NCI-H2029 (cell line): ENCODE data around the gene HACD2.

Source experiments
- DNase-seq: peaks from one replicate; lab custom pipeline; 2025; lab: John Stamatoyannopoulos, UW

HACD2 gene

DNA sequence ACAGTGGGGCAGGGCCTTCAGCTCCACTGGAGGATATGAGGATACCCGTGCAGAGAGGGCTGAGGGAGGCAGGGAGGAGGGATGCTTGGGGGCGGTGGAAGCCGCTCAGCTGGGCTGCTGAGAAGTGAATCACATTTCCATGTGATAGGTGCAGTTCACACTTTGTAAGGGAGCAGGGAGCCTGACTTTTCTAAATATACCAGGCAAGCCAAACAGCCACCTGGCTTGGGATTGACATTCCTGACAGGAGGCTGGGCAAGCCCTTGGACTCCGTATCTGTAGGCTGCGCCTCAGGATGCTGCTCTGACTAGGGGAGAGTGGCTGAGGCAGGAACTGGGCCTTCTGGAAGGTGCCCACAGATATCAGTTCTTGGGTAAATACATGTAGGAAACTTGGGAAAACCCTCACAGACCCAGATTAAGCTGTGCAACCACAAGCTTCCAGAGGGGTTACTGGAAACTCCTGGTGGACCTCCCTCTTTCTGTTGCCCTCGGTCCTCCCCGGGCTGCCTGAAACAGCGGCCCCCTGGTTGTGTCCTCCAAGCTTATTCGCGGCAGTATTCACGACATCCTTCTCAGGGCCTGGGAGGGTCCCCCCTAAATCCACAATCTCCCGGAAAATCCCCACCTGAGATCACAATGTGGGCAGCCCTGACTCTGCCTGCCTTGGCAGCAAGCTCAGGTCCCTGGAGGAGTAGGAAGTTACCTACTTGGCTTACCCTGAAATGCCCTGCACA is 103.0 kb downstream of the HACD2 start:
- no peak for DNase-seq

DNA sequence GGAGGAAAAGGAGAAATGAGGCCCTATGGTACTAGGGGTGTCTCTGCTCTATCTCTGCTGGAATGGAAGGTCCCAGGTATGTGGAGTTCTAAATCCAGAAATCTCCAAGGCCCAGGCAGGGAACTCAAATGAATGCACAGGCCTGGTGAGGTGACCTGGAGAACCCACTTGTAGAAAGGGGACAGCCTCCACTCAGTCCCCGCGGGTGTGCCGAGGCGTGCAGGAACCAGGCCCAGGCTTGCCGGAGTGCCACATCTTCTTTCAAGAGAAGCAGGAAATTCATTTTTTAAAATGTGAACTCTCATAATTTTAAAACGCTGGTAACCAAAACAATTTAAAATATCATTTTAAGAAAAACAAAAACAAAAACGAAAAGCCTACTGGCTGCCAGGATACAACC is 103.8 kb downstream of the HACD2 start:
- DNase-seq: no peak

DNA sequence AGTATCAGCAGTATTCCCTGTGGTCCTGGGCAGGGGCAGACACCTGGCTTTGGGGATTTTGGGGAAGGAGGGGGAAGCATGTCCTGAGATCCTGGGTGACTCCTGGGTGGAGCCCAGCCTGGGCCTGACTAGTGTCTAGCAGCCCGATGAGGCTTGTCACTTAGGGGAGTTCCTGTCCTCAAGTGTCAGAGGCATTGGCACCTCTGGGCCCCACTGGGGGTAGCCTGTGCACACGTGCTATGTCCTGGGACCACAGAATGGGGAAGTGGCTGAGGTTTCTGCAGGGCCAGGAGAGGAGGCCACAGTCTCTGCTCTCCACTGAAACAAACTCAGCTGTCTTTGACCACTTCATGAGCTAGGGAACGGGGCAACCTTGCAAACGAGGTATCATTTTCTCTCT is 104.4 kb downstream of the HACD2 start:
- DNase-seq: no peak

DNA sequence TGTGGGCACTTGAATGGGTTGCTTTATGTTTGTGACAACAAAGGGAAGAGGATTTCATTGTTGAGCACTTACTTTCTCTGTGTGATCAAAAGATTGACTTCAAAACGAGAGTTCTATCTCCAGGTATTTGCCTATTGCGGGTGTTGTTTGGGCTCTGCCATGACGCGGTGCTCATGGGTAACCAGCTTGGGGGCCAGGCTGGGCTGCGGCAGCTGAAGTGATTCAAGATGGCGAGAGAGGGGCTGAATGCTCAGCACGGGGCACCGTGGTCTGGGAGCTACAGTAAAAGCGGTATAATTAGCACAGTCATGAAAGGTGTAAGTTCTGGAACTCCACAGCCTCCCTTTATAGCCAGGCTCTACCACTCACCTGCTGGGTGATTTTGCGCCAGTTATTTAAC is 105.0 kb downstream of the HACD2 start:
- DNase-seq: no peak

DNA sequence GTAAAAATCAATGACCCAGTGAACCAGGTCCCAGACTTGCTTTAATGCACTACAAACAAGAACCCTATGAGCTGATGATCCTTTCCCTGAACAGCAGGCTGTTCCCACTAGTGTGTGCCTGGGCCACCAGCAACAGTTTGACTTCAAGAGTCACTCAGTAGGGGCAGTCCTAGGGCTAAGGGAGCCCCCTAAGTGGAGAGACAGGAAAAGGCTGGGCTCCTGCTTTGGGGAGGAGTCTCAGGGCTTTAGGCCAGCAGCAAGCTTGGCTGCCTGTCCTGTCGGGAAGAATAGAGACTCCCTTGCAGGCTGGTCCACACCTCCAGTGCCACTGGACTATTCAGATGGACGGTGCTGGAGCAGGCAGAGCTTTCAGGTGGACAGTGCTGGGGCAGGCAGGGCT is 106.5 kb downstream of the HACD2 start:
- no peak for DNase-seq

DNA sequence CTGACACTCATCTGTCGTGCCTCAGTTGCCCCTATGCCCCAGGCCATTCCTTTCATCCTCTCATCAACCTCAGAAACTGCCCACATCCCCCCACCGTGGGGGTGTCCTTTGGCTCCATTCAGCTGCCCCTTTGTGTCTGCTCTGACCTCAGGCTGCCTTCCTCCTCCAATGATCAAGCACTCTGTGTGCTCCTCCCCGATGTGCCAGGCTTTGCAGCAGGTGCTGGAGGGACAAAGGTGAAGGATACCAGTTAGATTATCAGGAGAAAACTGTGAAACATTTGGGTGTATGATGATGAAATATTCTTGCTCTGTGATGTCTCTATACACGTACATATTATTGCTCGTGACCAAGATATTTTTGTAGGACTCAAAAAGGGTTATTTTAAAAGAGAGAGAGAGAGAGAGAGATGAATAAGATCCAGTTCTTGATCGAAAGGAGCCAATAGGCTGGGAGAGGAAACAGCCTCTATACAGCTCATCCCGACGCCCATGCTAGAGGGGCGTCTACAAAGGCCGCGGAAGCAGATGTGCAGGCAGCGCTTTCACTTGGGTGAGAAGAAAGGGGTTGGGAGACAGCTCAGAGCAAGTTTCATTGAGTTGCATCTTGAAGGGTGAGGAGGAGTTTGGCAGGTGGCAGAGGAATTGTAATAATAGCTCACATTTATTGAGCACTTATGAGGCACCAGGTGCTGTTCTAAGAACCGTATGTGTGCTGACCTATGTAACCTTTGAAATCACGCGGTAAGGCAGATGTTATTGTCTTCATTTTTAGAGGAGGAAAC is 107.7 kb downstream of the HACD2 start:
- no peak for DNase-seq

GRCh38 chr3:123475786-123476185 is 109.1 kb downstream of the HACD2 start:
- DNase-seq: no peak

GRCh38 chr3:123471106-123471505 is 113.7 kb downstream of the HACD2 start:
- no peak for DNase-seq

- no peak for DNase-seq
Measured at GRCh38 chr3:123469323-123469995, 115.4 kb downstream of the HACD2 start.

- DNase-seq: no peak
Measured at GRCh38 chr3:123467046-123467445, 117.8 kb downstream of the HACD2 start.

- DNase-seq: no peak
Measured at GRCh38 chr3:123464211-123464610, 120.6 kb downstream of the HACD2 start.

DNA sequence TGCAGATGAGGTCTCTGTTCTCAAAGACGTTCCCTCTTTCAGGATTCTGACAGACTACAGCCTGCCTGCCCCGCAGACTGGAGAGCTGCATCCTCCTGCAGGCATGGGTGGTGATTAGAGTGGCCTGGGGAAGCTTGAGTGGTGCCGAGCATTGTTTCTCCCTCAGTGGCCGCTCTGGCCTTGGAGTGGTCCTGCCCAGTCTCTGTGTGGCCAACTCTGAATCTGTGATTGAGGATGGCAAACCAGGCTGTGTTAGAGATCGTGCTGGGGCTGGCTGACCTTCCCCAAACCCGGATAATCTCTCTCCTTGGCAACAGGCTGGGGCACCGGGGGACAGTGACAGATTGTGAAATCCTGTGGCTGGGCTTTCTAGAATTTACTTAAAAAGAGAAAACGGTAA is 125.0 kb downstream of the HACD2 start:
- no peak for DNase-seq

DNA sequence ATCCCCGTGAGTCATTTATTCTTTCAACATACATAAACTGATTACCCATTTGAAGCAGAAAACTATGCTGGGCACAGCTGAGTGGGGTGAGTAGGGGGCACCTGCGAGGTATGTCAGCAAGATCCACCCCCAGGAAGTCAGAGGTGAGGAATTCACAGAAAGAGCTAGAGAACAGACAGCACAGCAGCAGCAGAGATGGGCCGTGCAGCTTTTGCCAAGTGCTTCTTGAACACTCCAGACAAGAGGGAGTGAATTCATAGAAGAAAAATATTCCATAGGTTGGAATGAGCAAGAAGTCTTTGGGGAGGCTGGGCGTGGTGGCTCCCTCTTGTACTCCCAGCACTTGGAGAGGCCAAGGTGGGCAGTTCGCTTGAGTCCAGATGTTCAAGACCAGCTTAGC is 126.6 kb downstream of the HACD2 start:
- no peak for DNase-seq

GRCh38 chr3:123457841-123458240 is 127.0 kb downstream of the HACD2 start:
- no peak for DNase-seq

GRCh38 chr3:123453675-123454074 is 131.2 kb downstream of the HACD2 start:
- DNase-seq: no peak

DNA sequence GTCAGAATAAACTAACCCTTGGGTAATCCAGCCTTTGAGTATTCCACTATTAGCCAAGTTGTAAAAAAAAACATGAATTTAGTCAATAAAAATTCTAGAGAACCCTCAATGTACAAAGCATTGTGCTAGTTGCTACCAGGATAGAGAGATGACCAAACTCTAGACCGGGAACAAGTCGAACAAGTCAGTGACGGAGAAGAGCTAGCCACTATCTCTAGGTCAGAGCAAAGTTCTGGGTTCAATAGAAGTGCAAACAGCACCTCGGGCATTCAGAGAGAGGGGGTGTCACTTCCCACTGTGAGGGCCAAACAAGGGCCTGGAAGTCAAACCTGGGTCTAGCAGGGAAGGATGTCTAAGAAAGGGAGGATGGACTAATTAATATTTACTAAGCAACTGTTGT is 133.7 kb downstream of the HACD2 start:
- no peak for DNase-seq

GRCh38 chr3:123449997-123450604 is 134.8 kb downstream of the HACD2 start:
- DNase-seq: no peak

- no peak for DNase-seq
Measured at GRCh38 chr3:123449102-123449996, 135.5 kb downstream of the HACD2 start.

DNA sequence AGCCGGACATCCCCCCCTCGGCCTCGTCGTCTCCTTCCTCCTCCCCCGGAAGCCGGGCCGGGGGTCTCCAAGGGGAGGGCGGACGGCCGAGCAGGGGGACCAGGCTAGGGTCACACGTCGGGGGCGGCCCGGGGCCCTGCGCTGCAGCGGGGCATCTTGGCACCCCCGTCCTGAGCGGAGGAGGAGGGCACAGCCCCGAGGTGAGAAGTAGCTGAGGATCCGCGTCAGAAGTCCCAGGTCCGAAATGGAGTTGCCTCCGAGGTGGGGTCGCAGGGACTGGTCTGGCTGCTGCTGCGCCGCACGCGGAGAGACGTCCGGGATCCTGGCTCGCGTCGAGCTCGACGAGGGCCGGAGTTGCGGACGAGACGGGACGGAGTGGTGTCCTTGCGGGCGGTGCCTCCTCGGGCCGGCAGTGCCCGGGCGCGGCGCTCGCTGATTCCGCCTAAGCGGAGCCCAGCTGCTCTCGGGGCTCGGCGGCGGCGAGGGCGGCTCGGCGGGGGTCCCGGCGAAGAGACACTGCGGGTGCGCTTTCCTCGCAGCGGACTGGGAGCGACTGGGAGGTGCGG is 136.2 kb downstream of the HACD2 start, which contains the start of gene ADCY5:
ADCY5 (minus strand) TSS at position 555 of the 566 bp plus-strand sequence; CDS start at position 10, 545 bp downstream.
- DNase-seq: no peak

DNA sequence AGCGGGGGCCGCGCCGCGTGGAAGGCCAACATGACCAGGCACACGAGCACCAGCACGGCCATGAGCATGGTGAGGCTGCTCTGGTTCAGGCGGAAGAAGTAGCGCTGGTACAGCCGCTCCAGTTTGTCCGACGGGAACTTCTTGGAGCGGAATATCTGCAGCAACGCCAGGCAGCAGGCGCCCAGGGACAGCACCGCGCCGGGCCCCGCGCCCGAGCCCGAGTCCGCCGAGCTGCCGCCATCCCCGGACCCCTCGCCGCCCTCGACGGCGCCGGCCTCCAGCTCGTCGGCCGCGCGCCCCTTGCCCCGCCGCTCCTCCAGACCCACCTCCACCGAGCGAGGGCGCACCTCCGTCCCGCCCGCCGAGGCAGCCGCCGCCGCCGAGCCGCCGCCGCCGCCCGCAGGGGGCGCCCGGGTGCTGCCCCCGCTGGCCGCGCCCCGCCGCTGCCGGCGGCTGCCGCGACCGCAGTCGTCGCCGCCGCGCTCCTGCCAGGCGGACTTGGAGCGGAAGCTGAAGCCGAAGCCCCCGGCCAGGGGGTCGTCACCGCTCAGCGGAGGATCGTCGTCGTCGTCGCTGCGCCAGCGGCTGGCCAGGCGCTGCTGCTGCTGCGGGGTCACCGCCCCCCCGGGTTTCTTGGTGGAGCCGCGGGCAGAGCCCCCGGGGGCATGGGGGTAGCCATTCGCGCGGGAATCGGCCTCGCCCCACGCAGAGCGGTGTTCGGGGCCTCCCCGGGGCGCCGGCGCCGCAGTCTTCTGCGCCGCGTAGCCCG is 136.9 kb downstream of the HACD2 start:
- DNase-seq: no peak
